ENCODE measurements around the gene MYO9A.

- TF ChIP-seq CTCF (conservative IDR thresholded peaks at IDR 0.05; ENCODE audit: low read depth, low read length) (no peak), EZH2 (IDR thresholded peaks at IDR 0.05; ENCODE audit: borderline replicate concordance, low read depth, low read length, poor library complexity, severe bottlenecking) (no peak)
These were observed 185.3 kb downstream of the MYO9A start for GRCh38 chr15:71932689-71933088.
